HepG2 (cell line): ENCODE results near the gene CUEDC2. TPM values are rescaled to one million over a fixed set of nuclear protein-coding genes. Genes with fewer than 3 reads are reported as not detected.
A peak's percentile ranks its signal among the peaks of the same experiment; 100 is the strongest.

Experiments
- ATAD3A ChIP-seq: sonication (generic); formaldehyde crosslinking; IDR thresholded peaks from 2 replicates; pipeline ENCODE4 v1.4.0; 2020; ENCODE audit warnings: missing genetic modification reagents
- CREB1 ChIP-seq, 2 experiments: fragments of 450-650 bp in 1 of 2; IDR thresholded peaks; 2 replicates each; pipeline ENCODE4 v1.6.1; 2016 to 2017; ENCODE audit warnings: control low read depth in 1 of 2, mild to moderate bottlenecking in 1 of 2, missing compliant biosample characterization in 1 of 2, missing genetic modification characterization in 1 of 2
- DNMT3B ChIP-seq: conservative IDR thresholded peaks from 2 replicates; pipeline ENCODE4 v1.6.1; 2016; ENCODE audit warnings: missing biosample characterization, control low read depth
- GABPA ChIP-seq, 2 experiments: IDR thresholded peaks; 2 replicates each; pipeline ENCODE4 v1.6.1; 2011 to 2016; ENCODE audit warnings: low read depth in 2 of 2, low read length in 1 of 2, missing biosample characterization in 1 of 2, missing genetic modification characterization in 1 of 2
- IRF1 ChIP-seq: sonication (generic); formaldehyde crosslinking; IDR thresholded peaks from 2 replicates; pipeline ENCODE4 v1.4.0; 2020; ENCODE audit warnings: low read depth, mild to moderate bottlenecking, missing genetic modification reagents
- IRF2 ChIP-seq: IDR thresholded peaks from 2 replicates; pipeline ENCODE4 v1.6.1; 2018; ENCODE audit warnings: missing genetic modification reagents, missing compliant biosample characterization
- ISL2 ChIP-seq: sonication (generic); formaldehyde crosslinking; IDR thresholded peaks from 2 replicates; pipeline ENCODE4 v1.5.0; 2020; ENCODE audit warnings: missing genetic modification reagents
- MATR3 ChIP-seq: sonication (generic); formaldehyde crosslinking; IDR thresholded peaks from 2 replicates; pipeline ENCODE4 v1.4.0; 2020; ENCODE audit warnings: missing genetic modification reagents
- RELA ChIP-seq: sonication (generic); formaldehyde crosslinking; IDR thresholded peaks from 2 replicates; pipeline ENCODE4 v1.4.0; 2020; ENCODE audit warnings: missing genetic modification reagents
- SALL2 ChIP-seq: sonication (generic); formaldehyde crosslinking; IDR thresholded peaks from 2 replicates; pipeline ENCODE4 v1.8.1; 2023; ENCODE audit warnings: mild to moderate bottlenecking, missing genetic modification reagents, inconsistent platforms
- ZFYVE20 ChIP-seq: sonication (generic); formaldehyde crosslinking; IDR thresholded peaks from 2 replicates; pipeline ENCODE4 v1.8.0; 2023; ENCODE audit warnings: low read depth, mild to moderate bottlenecking, moderate library complexity, missing genetic modification reagents, borderline replicate concordance
- ZNF224 ChIP-seq: sonication (generic); formaldehyde crosslinking; IDR thresholded peaks from 2 replicates; pipeline ENCODE4 v1.5.0; 2020; ENCODE audit warnings: mild to moderate bottlenecking, missing genetic modification reagents
- ZNF296 ChIP-seq: sonication (generic); formaldehyde crosslinking; conservative IDR thresholded peaks from 2 replicates; pipeline ENCODE4 v1.5.0; 2020; ENCODE audit warnings: mild to moderate bottlenecking, missing genetic modification reagents
- ZNF335 ChIP-seq: sonication (generic); formaldehyde crosslinking; IDR thresholded peaks from 2 replicates; pipeline ENCODE4 v1.4.0; 2020; ENCODE audit warnings: missing genetic modification reagents
- ZNF800 ChIP-seq: sonication (generic); formaldehyde crosslinking; IDR thresholded peaks from 2 replicates; pipeline ENCODE4 v1.4.0; 2020; ENCODE audit warnings: missing genetic modification reagents
- polyA plus RNA-seq, 8 experiments: library from polyadenylated mRNA; depleted of rRNA in 3 of 8; stranded (reverse) in 7 of 8; unstranded in 1 of 8; fragments of >200 nt; fragmentation: Illumina TruSeq in 4 of 8; extraction: Trizol in 4 of 8; gene quantifications; 2 replicates each; pipeline versions ENCODE4 v1.2.1 to v1.2.3, GENCODE V29; 2011 to 2016; ENCODE audit warnings: low read depth in 4 of 8, missing spikeins in 1 of 8, mixed read lengths in 1 of 8; ENCODE audit not compliant: insufficient read depth in 1 of 8
- total RNA-seq, 5 experiments: library from RNA; depleted of rRNA; stranded (reverse); fragments of >200 nt; fragmentation: Illumina TruSeq; extraction: Trizol; gene quantifications; 2 replicates each; pipeline ENCODE4 v1.2.3, GENCODE V29; 2016; ENCODE audit warnings: low read depth in 1 of 5
- TF ChIP-seq, protein P1 (sequence below): sonication (generic); formaldehyde crosslinking; IDR thresholded peaks from 2 replicates; pipeline ENCODE4 v1.9.0; 2021; ENCODE audit warnings: missing genetic modification reagents, borderline replicate concordance
- TF ChIP-seq, protein P2 (sequence below): sonication (generic); formaldehyde crosslinking; IDR thresholded peaks from 2 replicates; pipeline ENCODE4 v1.8.0; 2022; ENCODE audit warnings: mild to moderate bottlenecking, missing genetic modification reagents
- TF ChIP-seq, protein P3 (sequence below): sonication (generic); formaldehyde crosslinking; IDR thresholded peaks from 2 replicates; pipeline ENCODE4 v1.4.0; 2020; ENCODE audit warnings: low read depth, missing genetic modification reagents

The CUEDC2 gene
- total and polyA plus RNA-seq, 2 of the 13 experiments (the other 11 are each of a cell fraction or from before 2014, with no cell fraction given): 13.1 to 18.4 TPM

DNA sequence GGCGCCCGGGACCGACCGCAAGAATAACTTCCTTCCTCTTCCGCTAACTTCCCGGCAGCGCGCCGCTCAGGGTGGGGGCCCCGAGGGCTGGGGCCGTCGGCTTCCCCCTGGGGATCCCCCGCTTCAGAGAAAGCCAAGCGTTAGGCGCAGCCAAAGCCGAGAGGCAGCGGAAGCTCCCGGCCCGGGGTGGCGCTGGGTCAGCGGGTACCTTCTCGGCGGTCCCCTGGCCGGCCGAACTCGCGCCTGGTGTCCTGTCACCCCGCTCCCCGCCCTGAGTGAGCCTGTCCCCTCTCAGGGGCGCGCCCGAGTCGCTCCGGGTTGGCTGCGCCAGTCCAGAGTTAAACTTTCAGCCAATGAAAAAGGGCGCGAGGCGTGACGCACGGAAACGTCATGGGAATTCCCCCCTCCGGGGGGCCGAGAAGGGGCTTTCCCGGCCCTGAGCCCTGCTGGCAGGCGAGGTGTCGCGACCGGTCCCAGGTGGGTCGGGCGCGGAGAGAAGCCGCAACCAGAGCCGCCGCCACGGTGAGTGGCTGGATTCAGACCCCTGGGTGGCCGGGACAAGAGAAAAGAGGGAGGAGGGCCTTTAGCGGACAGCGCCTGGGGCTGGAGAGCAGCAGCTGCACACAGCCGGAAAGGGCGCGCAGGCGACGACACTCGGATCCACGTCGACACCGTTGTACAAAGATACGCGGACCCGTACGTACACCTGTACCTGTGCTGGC, 38.1 kb downstream of the CUEDC2 start (continued):
- TF ChIP-seq ZNF224 (0 out of 2 replicates have a peak, but pooled peaks have one; percentile 20), IRF1 (CRISPR knock-in tag) (no peak), ZFYVE20 (CRISPR knock-in tag) (0 out of 2 replicates have a peak, but pooled peaks have one; percentile 46), ZNF296 (CRISPR knock-in tag) (peak; percentile 7; the same call in 1 of the 2 replicates), ATAD3A (CRISPR knock-in tag) (no peak), IRF2 (CRISPR knock-in tag) (peak; percentile 37), DNMT3B (CRISPR knock-in tag) (no peak), ZNF335 (CRISPR knock-in tag) (no peak), RELA (CRISPR knock-in tag) (peak; percentile 99), MATR3 (CRISPR knock-in tag) (no peak), GABPA (IDR thresholded peaks at IDR 0.05; ENCODE audit: low read depth, low read length) (no peak), GABPA (CRISPR knock-in tag; IDR thresholded peaks at IDR 0.05; ENCODE audit: low read depth) (peak; percentile 79), ZNF800 (CRISPR knock-in tag) (no peak), SALL2 (CRISPR knock-in tag) (peak; percentile 27; the same call in 1 of the 2 replicates), CREB1 (IDR thresholded peaks at IDR 0.05) (peak; percentile 96), CREB1 (CRISPR knock-in tag; IDR thresholded peaks at IDR 0.05) (peak; percentile 98), ISL2 (CRISPR knock-in tag) (peak; percentile 51)
- TF ChIP-seq, protein P1, sequence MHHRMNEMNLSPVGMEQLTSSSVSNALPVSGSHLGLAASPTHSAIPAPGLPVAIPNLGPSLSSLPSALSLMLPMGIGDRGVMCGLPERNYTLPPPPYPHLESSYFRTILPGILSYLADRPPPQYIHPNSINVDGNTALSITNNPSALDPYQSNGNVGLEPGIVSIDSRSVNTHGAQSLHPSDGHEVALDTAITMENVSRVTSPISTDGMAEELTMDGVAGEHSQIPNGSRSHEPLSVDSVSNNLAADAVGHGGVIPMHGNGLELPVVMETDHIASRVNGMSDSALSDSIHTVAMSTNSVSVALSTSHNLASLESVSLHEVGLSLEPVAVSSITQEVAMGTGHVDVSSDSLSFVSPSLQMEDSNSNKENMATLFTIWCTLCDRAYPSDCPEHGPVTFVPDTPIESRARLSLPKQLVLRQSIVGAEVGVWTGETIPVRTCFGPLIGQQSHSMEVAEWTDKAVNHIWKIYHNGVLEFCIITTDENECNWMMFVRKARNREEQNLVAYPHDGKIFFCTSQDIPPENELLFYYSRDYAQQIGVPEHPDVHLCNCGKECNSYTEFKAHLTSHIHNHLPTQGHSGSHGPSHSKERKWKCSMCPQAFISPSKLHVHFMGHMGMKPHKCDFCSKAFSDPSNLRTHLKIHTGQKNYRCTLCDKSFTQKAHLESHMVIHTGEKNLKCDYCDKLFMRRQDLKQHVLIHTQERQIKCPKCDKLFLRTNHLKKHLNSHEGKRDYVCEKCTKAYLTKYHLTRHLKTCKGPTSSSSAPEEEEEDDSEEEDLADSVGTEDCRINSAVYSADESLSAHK (CRISPR knock-in tag): no peak
- TF ChIP-seq, protein P2, sequence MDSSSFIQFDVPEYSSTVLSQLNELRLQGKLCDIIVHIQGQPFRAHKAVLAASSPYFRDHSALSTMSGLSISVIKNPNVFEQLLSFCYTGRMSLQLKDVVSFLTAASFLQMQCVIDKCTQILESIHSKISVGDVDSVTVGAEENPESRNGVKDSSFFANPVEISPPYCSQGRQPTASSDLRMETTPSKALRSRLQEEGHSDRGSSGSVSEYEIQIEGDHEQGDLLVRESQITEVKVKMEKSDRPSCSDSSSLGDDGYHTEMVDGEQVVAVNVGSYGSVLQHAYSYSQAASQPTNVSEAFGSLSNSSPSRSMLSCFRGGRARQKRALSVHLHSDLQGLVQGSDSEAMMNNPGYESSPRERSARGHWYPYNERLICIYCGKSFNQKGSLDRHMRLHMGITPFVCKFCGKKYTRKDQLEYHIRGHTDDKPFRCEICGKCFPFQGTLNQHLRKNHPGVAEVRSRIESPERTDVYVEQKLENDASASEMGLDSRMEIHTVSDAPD (CRISPR knock-in tag): no peak
- TF ChIP-seq, protein P3, sequence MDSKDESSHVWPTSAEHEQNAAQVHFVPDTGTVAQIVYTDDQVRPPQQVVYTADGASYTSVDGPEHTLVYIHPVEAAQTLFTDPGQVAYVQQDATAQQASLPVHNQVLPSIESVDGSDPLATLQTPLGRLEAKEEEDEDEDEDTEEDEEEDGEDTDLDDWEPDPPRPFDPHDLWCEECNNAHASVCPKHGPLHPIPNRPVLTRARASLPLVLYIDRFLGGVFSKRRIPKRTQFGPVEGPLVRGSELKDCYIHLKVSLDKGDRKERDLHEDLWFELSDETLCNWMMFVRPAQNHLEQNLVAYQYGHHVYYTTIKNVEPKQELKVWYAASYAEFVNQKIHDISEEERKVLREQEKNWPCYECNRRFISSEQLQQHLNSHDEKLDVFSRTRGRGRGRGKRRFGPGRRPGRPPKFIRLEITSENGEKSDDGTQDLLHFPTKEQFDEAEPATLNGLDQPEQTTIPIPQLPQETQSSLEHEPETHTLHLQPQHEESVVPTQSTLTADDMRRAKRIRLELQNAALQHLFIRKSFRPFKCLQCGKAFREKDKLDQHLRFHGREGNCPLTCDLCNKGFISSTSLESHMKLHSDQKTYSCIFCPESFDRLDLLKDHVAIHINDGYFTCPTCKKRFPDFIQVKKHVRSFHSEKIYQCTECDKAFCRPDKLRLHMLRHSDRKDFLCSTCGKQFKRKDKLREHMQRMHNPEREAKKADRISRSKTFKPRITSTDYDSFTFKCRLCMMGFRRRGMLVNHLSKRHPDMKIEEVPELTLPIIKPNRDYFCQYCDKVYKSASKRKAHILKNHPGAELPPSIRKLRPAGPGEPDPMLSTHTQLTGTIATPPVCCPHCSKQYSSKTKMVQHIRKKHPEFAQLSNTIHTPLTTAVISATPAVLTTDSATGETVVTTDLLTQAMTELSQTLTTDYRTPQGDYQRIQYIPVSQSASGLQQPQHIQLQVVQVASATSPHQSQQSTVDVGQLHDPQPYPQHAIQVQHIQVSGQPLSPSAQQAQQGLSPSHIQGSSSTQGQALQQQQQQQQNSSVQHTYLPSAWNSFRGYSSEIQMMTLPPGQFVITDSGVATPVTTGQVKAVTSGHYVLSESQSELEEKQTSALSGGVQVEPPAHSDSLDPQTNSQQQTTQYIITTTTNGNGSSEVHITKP (CRISPR knock-in tag): peak; percentile 92
